ENCODE data around the gene FIBP.

The FIBP gene

DNA sequence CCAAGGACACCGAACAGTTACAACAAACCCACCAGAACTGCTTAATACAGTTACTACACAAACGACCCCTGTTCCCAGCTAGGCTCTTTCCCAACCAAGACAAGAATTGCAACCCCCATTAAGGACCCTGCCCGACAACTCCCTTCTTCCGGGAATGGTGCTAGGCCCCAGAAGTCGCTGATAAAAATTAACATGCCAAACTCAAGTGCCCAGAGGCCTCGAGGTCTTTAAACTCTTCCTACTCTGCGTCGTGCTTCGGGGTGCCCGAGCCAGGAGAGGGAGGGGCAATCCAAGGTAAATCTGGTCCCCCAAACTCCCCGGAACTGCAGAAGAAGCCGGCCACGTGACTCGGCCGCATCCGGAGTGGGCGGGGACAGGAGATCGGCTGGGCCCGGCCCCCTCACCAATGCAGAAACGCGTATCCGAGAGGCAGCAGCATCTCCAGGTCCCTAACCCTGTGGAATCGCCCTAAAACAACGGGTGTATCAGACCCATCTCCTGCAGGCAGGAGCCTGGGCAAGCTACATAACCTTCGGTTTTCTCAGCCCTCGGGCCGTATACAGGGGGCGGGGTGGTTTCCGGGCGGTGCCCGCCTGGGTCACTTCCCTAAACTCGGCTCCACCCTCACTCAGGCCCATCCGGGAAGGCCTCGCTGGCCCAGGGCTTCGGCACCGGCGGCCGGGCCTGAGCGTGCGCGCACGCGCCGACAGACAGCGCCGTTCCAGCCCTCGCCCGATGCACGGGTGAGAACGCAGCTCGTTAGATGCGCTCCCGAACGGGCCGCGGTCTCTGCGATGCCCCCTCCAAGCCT, 31.4 kb downstream of the FIBP start:
- H3K4me3 ChIP-seq (ENCODE audit: low read depth in 1 of 2, low read length in 2 of 2): peak overlapping the region; percentile 50 to 72
- no peaks in the 10 kb centered on the region for H3K9me3 ChIP-seq (ENCODE audit: insufficient read depth, low read length, severe bottlenecking)
- no peaks in the 10 kb centered on the region for H3K27me3 ChIP-seq (ENCODE audit: insufficient read depth, low read length, poor library complexity)
- peak overlapping the region; percentile 86 for H3K9ac ChIP-seq (ENCODE audit: low read depth, low read length)
- TF ChIP-seq, protein P1, sequence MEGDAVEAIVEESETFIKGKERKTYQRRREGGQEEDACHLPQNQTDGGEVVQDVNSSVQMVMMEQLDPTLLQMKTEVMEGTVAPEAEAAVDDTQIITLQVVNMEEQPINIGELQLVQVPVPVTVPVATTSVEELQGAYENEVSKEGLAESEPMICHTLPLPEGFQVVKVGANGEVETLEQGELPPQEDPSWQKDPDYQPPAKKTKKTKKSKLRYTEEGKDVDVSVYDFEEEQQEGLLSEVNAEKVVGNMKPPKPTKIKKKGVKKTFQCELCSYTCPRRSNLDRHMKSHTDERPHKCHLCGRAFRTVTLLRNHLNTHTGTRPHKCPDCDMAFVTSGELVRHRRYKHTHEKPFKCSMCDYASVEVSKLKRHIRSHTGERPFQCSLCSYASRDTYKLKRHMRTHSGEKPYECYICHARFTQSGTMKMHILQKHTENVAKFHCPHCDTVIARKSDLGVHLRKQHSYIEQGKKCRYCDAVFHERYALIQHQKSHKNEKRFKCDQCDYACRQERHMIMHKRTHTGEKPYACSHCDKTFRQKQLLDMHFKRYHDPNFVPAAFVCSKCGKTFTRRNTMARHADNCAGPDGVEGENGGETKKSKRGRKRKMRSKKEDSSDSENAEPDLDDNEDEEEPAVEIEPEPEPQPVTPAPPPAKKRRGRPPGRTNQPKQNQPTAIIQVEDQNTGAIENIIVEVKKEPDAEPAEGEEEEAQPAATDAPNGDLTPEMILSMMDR (IDR thresholded peaks at IDR 0.05; ENCODE audit: borderline replicate concordance, extremely low read depth, low read length, poor library complexity, severe bottlenecking): no peak
- no peak for TF ChIP-seq EZH2 (IDR thresholded peaks at IDR 0.05; ENCODE audit: borderline replicate concordance, low read depth, low read length, severe bottlenecking)
- H3K4me1 ChIP-seq (ENCODE audit: insufficient read depth, low read length): peaks cover 43% of the 10 kb centered on the region
- DNase-seq (peak; percentile 86), ATAC-seq (ENCODE audit: insufficient read depth, low read depth) (no peak)
- peaks cover 68% of the 10 kb centered on the region for H4K20me1 ChIP-seq (ENCODE audit: insufficient read depth, low read length)
- H2AFZ ChIP-seq (ENCODE audit: low read depth, low read length): peak overlapping the region; percentile 1; the same call in 1 of the 2 replicates
- peak overlapping the region; percentile 84 for H3K27ac ChIP-seq (ENCODE audit: low read length)
- H3K36me3 ChIP-seq (ENCODE audit: insufficient read depth, low read length): peaks cover 70% of the 10 kb centered on the region
- H3K4me2 ChIP-seq (ENCODE audit: insufficient read depth, low read length): peak overlapping the region; percentile 72
- peaks cover 59% of the 10 kb centered on the region for H3K79me2 ChIP-seq (ENCODE audit: insufficient read depth, low read length)

DNA sequence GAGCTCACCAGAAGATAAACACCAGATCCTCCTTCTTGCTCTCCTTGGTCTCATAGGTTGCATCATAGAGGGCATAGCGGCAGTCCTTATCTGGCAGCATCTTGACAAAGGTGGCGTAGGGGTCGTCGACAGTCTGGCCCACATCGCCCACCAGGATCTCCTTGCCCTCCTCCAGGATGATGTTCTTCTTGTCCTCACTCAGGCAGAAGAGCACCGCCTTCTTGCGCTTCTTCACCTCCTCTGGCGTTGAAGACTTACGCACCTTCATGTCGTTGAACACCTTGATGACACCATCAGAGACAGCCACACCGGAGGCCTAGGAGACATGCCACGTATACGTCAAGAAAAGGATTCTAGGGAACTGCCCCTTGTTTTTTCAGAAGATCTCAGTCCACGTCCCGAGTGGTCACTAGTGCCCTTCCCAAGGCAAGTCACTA, 32.3 kb downstream of the FIBP start:
- peak overlapping the region; percentile 50 to 72; a peak in 3 of 4 replicates for H3K4me3 ChIP-seq (ENCODE audit: low read depth in 1 of 2, low read length in 2 of 2)
- H3K36me3 ChIP-seq (ENCODE audit: insufficient read depth, low read length): peaks cover 68% of the 10 kb centered on the region
- TF ChIP-seq, protein P1 (IDR thresholded peaks at IDR 0.05; ENCODE audit: borderline replicate concordance, extremely low read depth, low read length, poor library complexity, severe bottlenecking): no peak
- no peak for TF ChIP-seq EZH2 (IDR thresholded peaks at IDR 0.05; ENCODE audit: borderline replicate concordance, low read depth, low read length, severe bottlenecking)
- no peaks in the 10 kb centered on the region for H3K9me3 ChIP-seq (ENCODE audit: insufficient read depth, low read length, severe bottlenecking)
- peak overlapping the region; percentile 72 for H3K4me2 ChIP-seq (ENCODE audit: insufficient read depth, low read length)
- H4K20me1 ChIP-seq (ENCODE audit: insufficient read depth, low read length): peaks cover 68% of the 10 kb centered on the region
- H3K4me1 ChIP-seq (ENCODE audit: insufficient read depth, low read length): peaks cover 34% of the 10 kb centered on the region
- peak overlapping the region; percentile 84; the same call in 1 of the 2 replicates for H3K27ac ChIP-seq (ENCODE audit: low read length)
- no peak for ATAC-seq (ENCODE audit: insufficient read depth, low read depth)
- H3K9ac ChIP-seq (ENCODE audit: low read depth, low read length): peak overlapping the region; percentile 86
- DNase-seq: peak; percentile 2
- no peak overlapping the region for H2AFZ ChIP-seq (ENCODE audit: low read depth, low read length)
- H3K27me3 ChIP-seq (ENCODE audit: insufficient read depth, low read length, poor library complexity): no peaks in the 10 kb centered on the region
- peaks cover 50% of the 10 kb centered on the region for H3K79me2 ChIP-seq (ENCODE audit: insufficient read depth, low read length)

DNA sequence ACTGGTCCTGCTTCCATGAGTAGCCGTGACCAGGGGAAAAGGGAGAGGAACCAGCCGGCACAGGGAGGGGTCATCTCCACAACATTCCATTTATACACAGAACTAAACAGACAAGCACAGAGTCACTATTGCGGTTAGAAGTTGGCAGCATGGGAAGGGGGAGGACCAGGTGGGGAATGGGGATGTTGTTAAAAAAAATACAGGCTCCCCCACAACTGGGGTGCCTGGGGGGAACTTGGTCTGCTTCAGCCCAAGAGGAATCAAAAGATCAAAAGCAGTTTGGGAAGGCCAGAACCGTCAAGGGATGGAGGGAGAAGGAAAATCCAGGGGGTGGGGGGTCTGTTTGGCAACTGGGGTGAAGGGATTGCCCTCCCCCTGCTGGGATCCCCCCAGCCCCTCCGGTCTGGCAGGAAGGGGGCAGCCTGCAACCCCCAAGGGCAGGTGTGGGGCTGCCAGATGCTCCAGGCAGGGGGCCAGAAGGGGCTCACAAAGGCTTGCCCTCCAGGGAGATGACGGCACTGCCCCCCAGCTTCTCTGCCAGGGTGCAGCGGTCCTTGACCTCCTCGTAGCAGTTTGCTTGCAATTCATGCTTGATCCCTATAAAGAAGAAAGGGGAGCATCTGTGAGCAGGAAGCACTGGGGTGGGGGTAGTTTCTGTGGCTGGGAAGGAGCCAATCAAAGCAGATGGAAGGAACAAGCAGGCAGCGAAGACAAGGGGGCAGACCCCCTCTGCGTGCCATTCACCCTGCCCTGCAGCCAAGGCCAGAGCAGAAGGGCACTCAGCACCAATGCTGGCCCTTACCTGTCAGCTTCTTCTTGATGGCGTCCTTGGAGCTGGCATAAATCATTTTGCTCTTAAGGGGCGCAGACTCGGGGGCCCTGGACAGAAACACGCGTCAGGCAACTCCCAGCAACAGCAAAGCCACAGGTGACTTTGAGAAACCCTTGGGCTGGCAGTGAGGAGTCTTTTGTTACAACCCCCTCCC, 33.1 kb downstream of the FIBP start:
- no peak overlapping the region for H2AFZ ChIP-seq (ENCODE audit: low read depth, low read length)
- peak overlapping the region; percentile 72; the same call in 1 of the 2 replicates for H3K4me2 ChIP-seq (ENCODE audit: insufficient read depth, low read length)
- no peaks in the 10 kb centered on the region for H3K9me3 ChIP-seq (ENCODE audit: insufficient read depth, low read length, severe bottlenecking)
- no peak overlapping the region for H3K27ac ChIP-seq (ENCODE audit: low read length)
- no peak overlapping the region for H3K9ac ChIP-seq (ENCODE audit: low read depth, low read length)
- DNase-seq: peak; percentile 6
- H3K4me1 ChIP-seq (ENCODE audit: insufficient read depth, low read length): peaks cover 33% of the 10 kb centered on the region
- H4K20me1 ChIP-seq (ENCODE audit: insufficient read depth, low read length): peaks cover 69% of the 10 kb centered on the region
- peaks cover 63% of the 10 kb centered on the region for H3K36me3 ChIP-seq (ENCODE audit: insufficient read depth, low read length)
- no peak overlapping the region for H3K4me3 ChIP-seq (ENCODE audit: low read depth in 1 of 2, low read length in 2 of 2)
- ATAC-seq (ENCODE audit: insufficient read depth, low read depth): no peak
- TF ChIP-seq EZH2 (IDR thresholded peaks at IDR 0.05; ENCODE audit: borderline replicate concordance, low read depth, low read length, severe bottlenecking): no peak
- TF ChIP-seq, protein P1 (IDR thresholded peaks at IDR 0.05; ENCODE audit: borderline replicate concordance, extremely low read depth, low read length, poor library complexity, severe bottlenecking): no peak
- no peaks in the 10 kb centered on the region for H3K27me3 ChIP-seq (ENCODE audit: insufficient read depth, low read length, poor library complexity)
- peaks cover 43% of the 10 kb centered on the region for H3K79me2 ChIP-seq (ENCODE audit: insufficient read depth, low read length)
